ENCODE measurements around the gene ATP5PO.

- TF ChIP-seq CTCF (conservative IDR thresholded peaks at IDR 0.05 in 1 of 2, IDR thresholded peaks at IDR 0.05 in 1 of 2; ENCODE audit: low read depth in 1 of 2, low read length in 2 of 2) (no peak), EZH2 (IDR thresholded peaks at IDR 0.05; ENCODE audit: low read length, missing control alignments) (no peak)
These were observed 21.7 kb downstream of the ATP5PO start for GRCh38 chr21:33893917-33894316.

Measured in fibroblast of lung (primary cell).